GM12872 (cell line): ENCODE results near the gene FIBCD1.

Experiments
- TF ChIP-seq, protein P1 (sequence below): IDR thresholded peaks from 3 replicates; pipeline ENCODE4 v1.5.1; 2011; ENCODE audit warnings: low read depth, mild to moderate bottlenecking, low read length, moderate library complexity; ENCODE audit not compliant: insufficient read depth

The FIBCD1 gene

DNA sequence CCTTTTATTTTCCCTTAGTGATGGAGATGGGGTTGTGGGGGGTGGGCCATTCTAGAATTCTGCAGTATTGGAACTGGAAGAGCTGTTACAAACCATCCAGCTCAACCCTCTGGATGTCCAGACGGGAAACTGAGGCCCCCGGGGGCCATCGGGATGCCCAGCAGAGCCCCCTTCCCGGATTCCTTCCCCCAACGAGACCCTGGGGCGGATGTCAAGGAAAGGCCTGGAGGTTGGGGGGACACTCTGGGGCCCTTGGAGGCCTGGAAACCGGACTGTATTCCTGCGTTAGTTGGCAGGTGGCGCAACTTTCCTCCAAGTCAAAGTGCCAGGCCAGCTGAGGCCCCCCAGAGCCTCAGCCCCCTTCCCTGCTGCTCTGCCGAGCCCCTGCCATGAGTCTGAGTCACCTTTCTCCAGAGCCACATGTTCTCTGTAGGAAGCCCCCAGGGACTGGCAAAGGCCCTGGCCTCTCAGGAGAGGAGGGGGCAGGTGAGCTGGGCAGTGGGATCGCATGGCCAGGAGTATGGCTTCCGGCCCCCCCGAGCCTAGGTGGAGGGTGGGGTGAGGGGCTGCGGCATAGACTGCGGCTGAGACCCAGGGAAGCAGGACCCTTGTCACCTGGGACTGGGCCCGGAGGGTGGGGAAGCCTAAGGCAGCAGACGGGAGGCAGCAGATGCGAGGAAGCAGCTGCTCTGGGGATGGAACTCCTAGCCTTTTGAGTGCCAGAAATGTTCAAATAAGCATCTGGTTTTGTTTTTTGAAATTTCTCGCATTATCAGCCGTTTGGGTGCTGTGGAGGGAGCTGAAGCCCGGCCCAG lies 17.8 kb upstream of the FIBCD1 start:
- TF ChIP-seq, protein P1, sequence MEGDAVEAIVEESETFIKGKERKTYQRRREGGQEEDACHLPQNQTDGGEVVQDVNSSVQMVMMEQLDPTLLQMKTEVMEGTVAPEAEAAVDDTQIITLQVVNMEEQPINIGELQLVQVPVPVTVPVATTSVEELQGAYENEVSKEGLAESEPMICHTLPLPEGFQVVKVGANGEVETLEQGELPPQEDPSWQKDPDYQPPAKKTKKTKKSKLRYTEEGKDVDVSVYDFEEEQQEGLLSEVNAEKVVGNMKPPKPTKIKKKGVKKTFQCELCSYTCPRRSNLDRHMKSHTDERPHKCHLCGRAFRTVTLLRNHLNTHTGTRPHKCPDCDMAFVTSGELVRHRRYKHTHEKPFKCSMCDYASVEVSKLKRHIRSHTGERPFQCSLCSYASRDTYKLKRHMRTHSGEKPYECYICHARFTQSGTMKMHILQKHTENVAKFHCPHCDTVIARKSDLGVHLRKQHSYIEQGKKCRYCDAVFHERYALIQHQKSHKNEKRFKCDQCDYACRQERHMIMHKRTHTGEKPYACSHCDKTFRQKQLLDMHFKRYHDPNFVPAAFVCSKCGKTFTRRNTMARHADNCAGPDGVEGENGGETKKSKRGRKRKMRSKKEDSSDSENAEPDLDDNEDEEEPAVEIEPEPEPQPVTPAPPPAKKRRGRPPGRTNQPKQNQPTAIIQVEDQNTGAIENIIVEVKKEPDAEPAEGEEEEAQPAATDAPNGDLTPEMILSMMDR, result no peak

DNA sequence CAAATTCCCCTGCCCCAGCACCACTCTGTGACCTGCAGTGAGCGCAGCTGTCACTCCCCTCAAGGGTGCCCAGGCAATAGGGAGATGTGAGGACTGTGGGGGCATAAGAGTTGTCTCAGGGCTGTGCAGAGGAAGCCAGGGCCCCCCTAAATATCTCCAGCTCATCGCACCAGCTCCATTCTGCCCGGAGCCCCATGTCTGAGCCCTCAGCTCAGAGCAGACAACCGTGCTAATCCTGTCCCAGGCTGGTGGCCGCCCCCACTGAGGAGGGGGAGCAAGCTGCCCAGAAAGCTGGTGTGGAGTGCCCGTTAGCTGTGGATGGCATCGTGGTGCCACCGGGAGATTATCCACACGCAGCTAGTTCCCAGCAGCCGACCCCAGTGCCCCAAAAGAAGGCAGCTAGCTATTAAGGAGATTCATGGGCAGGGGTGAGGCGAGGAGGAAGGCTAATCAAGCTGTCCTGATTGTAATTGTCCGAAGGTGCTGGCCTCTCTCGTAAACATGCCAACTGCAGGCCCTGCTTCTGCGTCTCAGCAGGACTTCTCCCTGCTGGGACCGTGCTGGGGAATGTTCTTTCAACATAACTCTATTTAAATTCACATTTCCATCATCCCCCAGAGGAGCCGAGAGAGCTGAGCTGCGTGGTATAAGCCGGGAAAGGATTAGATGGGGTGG lies 17.0 kb upstream of the FIBCD1 start:
- TF ChIP-seq, protein P1, result no peak

GRCh38 chr9:130954317-130954716 lies 15.3 kb upstream of the FIBCD1 start:
- TF ChIP-seq, protein P1, result no peak

- TF ChIP-seq, protein P1, result no peak
Observed at GRCh38 chr9:130952065-130952762, 13.2 kb upstream of the FIBCD1 start.

DNA sequence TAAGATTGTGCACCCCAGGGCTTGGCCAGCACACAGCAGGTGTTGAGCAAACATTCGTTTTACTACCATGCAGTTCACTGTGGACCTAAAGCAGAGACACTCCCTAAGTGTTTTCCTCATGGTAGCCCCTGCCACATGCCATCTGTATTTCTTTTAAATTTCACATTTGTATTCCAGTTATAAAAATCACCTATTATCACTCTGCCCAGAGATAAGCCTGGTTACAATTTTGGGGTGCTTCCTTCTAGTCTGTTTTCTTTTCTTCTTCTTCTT lies 10.9 kb upstream of the FIBCD1 start:
- TF ChIP-seq, protein P1, result no peak

GRCh38 chr9:130949188-130950038 lies 10.4 kb upstream of the FIBCD1 start:
- TF ChIP-seq, protein P1, result no peak

- TF ChIP-seq, protein P1, result no peak
Observed at GRCh38 chr9:130948266-130948665, 9.2 kb upstream of the FIBCD1 start.
